H9 (cell line): ENCODE data around the gene TGDS. TPM values are rescaled to one million over a fixed set of nuclear protein-coding genes. Genes with fewer than 3 reads are reported as not detected.

ENCODE experiments used
- DNase-seq: peaks from one replicate; pipeline ENCODE4 v3.0.0-alpha.2; 2017
- H2AFZ ChIP-seq: one replicate; pipeline ENCODE4 v1.6.1; 2013; ENCODE audit warnings: mild to moderate bottlenecking, low read length, control low read depth, moderate library complexity
- H2AK5ac ChIP-seq: 2 replicates; pipeline ENCODE4 v1.6.1; 2013; ENCODE audit warnings: low read length, control low read depth, mixed read lengths; ENCODE audit not compliant: insufficient read length
- H2BK120ac ChIP-seq: one replicate; pipeline ENCODE4 v1.6.1; 2013; ENCODE audit warnings: low read depth, mild to moderate bottlenecking, low read length, control low read depth, inconsistent platforms; ENCODE audit not compliant: poor library complexity, severe bottlenecking
- H2BK12ac ChIP-seq: 2 replicates; pipeline ENCODE4 v1.6.1; 2013; ENCODE audit warnings: low read length, control low read depth, mixed read lengths, low read depth; ENCODE audit not compliant: insufficient read length
- H2BK15ac ChIP-seq: 2 replicates; pipeline ENCODE4 v1.6.1; 2013; ENCODE audit warnings: low read depth, low read length, control low read depth
- H2BK20ac ChIP-seq: one replicate; pipeline ENCODE4 v1.6.1; 2013; ENCODE audit warnings: low read depth, mild to moderate bottlenecking, low read length, control low read depth, inconsistent platforms; ENCODE audit not compliant: poor library complexity, severe bottlenecking
- H2BK5ac ChIP-seq: 2 replicates; pipeline ENCODE4 v1.6.1; 2013; ENCODE audit warnings: low read length, control low read depth, mixed read lengths; ENCODE audit not compliant: insufficient read length
- H3K14ac ChIP-seq: 2 replicates; pipeline ENCODE4 v1.6.1; 2013; ENCODE audit warnings: low read length, control low read depth; ENCODE audit not compliant: insufficient read depth
- H3K18ac ChIP-seq: 2 replicates; pipeline ENCODE4 v1.6.1; 2013; ENCODE audit warnings: low read depth, mild to moderate bottlenecking, mixed read lengths, low read length, control low read depth; ENCODE audit not compliant: insufficient read length
- H3K23ac ChIP-seq: 2 replicates; pipeline ENCODE4 v1.6.1; 2013; ENCODE audit warnings: low read length, control low read depth, mixed read lengths, low read depth; ENCODE audit not compliant: insufficient read length
- H3K23me2 ChIP-seq: 2 replicates; pipeline ENCODE4 v1.6.1; 2013; ENCODE audit warnings: low read depth, mild to moderate bottlenecking, mixed read lengths, low read length, control low read depth; ENCODE audit not compliant: insufficient read length, poor library complexity, severe bottlenecking
- H3K27ac ChIP-seq: 2 replicates; pipeline ENCODE4 v1.5.1; 2013; ENCODE audit warnings: low read length, control low read depth, mixed read lengths, low read depth; ENCODE audit not compliant: insufficient read length
- H3K27me3 ChIP-seq: 2 replicates; pipeline ENCODE4 v1.6.1; 2013; ENCODE audit warnings: low read length, control low read depth, inconsistent platforms; ENCODE audit not compliant: insufficient read depth
- H3K4ac ChIP-seq: 2 replicates; pipeline ENCODE4 v1.6.1; 2013; ENCODE audit warnings: low read depth, mild to moderate bottlenecking, control low read depth, inconsistent platforms, low read length, moderate library complexity
- H3K4me1 ChIP-seq: 2 replicates; pipeline ENCODE4 v1.6.1; 2013; ENCODE audit warnings: low read length, control low read depth, inconsistent platforms; ENCODE audit not compliant: insufficient read depth
- H3K4me2 ChIP-seq: 2 replicates; pipeline ENCODE4 v1.6.1; 2013; ENCODE audit warnings: low read length, control low read depth, mixed read lengths; ENCODE audit not compliant: insufficient read length, insufficient read depth
- H3K56ac ChIP-seq: 2 replicates; pipeline ENCODE4 v1.6.1; 2013; ENCODE audit warnings: low read depth, mild to moderate bottlenecking, mixed read lengths, low read length, control low read depth; ENCODE audit not compliant: insufficient read length
- H3K79me1 ChIP-seq: 2 replicates; pipeline ENCODE4 v1.6.1; 2013; ENCODE audit warnings: low read depth, mild to moderate bottlenecking, moderate library complexity, low read length, control low read depth, inconsistent platforms; ENCODE audit not compliant: insufficient read depth, poor library complexity, severe bottlenecking
- H3K79me2 ChIP-seq: 2 replicates; pipeline ENCODE4 v1.6.1; 2013; ENCODE audit warnings: low read length, control low read depth, inconsistent platforms; ENCODE audit not compliant: insufficient read depth
- H3K9ac ChIP-seq: 2 replicates; pipeline ENCODE4 v1.6.1; 2013; ENCODE audit warnings: low read length, control low read depth, mixed read lengths; ENCODE audit not compliant: insufficient read length; ENCODE audit errors: extremely low read depth
- H3K9me3 ChIP-seq: one replicate; pipeline ENCODE4 v1.6.1; 2013; ENCODE audit warnings: low read depth, low read length, inconsistent platforms; ENCODE audit not compliant: control insufficient read depth
- H3T11ph ChIP-seq: one replicate; pipeline ENCODE4 v1.6.1; 2013; ENCODE audit warnings: mild to moderate bottlenecking, low read length, control low read depth, inconsistent platforms
- H4K20me1 ChIP-seq: one replicate; pipeline ENCODE4 v1.6.1; 2013; ENCODE audit not compliant: control insufficient read depth, insufficient read length, insufficient read depth
- H4K5ac ChIP-seq: 2 replicates; pipeline ENCODE4 v1.6.1; 2013; ENCODE audit warnings: low read depth, mild to moderate bottlenecking, mixed read lengths, low read length, control low read depth; ENCODE audit not compliant: insufficient read length
- H4K8ac ChIP-seq: replicated peaks from 2 replicates; pipeline ENCODE4 v1.6.1; 2013; ENCODE audit warnings: low read length, control low read depth, mixed read lengths, low read depth; ENCODE audit not compliant: insufficient read length
- H4K91ac ChIP-seq: 2 replicates; pipeline ENCODE4 v1.6.1; 2013; ENCODE audit warnings: low read depth, mild to moderate bottlenecking, moderate library complexity, mixed read lengths, low read length, control low read depth; ENCODE audit not compliant: insufficient read length
- H3K27ac Mint-ChIP-seq, 3 experiments: 2 replicates in 2 of 3; 3 replicates in 1 of 3; pipeline ENCODE4 v1.8.0; 2020 to 2021; ENCODE audit warnings: mixed read lengths in 3 of 3, mild to moderate bottlenecking in 1 of 3, moderate library complexity in 1 of 3
- H3K27me3 Mint-ChIP-seq: 2 replicates; pipeline ENCODE4 v1.8.0; 2021; ENCODE audit warnings: low read depth, mild to moderate bottlenecking, moderate library complexity, mixed read lengths
- H3K36me3 Mint-ChIP-seq, 3 experiments: 2 replicates in 2 of 3; 3 replicates in 1 of 3; pipeline ENCODE4 v1.8.0; 2020 to 2021; ENCODE audit warnings: low read depth in 3 of 3, mixed read lengths in 3 of 3; ENCODE audit not compliant: insufficient read depth in 1 of 3
- H3K4me1 Mint-ChIP-seq, 2 experiments: 2 replicates each; pipeline ENCODE4 v1.8.0; 2020; ENCODE audit warnings: mixed read lengths in 2 of 2
- H3K4me3 Mint-ChIP-seq, 2 experiments: 2 replicates in 1 of 2; 3 replicates in 1 of 2; pipeline ENCODE4 v1.8.0; 2020 to 2021; ENCODE audit warnings: mild to moderate bottlenecking in 2 of 2, mixed read lengths in 2 of 2, moderate library complexity in 1 of 2
- H3K9me3 Mint-ChIP-seq, 2 experiments: 2 replicates in 1 of 2; 3 replicates in 1 of 2; pipeline ENCODE4 v1.8.0; 2020; ENCODE audit warnings: mild to moderate bottlenecking in 2 of 2, mixed read lengths in 2 of 2, moderate library complexity in 1 of 2
- CTCF ChIP-seq: fragments of 200-600 bp; sonication (generic); conservative IDR thresholded peaks from 3 replicates; pipeline ENCODE4 v1.8.0; 2021; ENCODE audit warnings: antibody characterized with exemption, mild to moderate bottlenecking
- WGBS: extraction: QIAGEN DNeasy Blood & Tissue Kit; methylation state at CpG from one replicate; pipeline ENCODE4 v1.1.7; 2013; ENCODE audit warnings: missing lambda C conversion rate, low lambda C conversion rate, mixed read lengths; ENCODE audit not compliant: insufficient read length; ENCODE audit errors: extremely low coverage; 5-methylcytosine and 5-hydroxymethylcytosine counted together
- total RNA-seq: library from RNA; stranded (reverse); gene quantifications from 2 replicates; pipeline ENCODE4 v1.2.1, GENCODE V29; 2021

Gene TGDS
- total RNA-seq, 1 experiment from 2014 or later, result 13.9 TPM

- Histone ChIP-seq H2BK120ac (no peak overlapping the region), H3K23me2 (no peaks in the 10 kb centered on the region), H4K91ac (no peak overlapping the region), H3K79me2 (no peaks in the 10 kb centered on the region), H3T11ph (no peak overlapping the region), H2BK20ac (no peak overlapping the region), H3K9me3 (no peaks in the 10 kb centered on the region), H2BK5ac (no peak overlapping the region), H3K27me3 (no peaks in the 10 kb centered on the region), H3K9ac (no peak overlapping the region), H4K20me1 (no peaks in the 10 kb centered on the region), H2AK5ac (no peak overlapping the region), H3K4ac (no peak overlapping the region), H3K23ac (no peak overlapping the region), H4K5ac (no peak overlapping the region), H4K8ac (no peak overlapping the region), H3K4me1 (no peaks in the 10 kb centered on the region), H3K14ac (no peak overlapping the region), H3K4me2 (no peak overlapping the region), H2AFZ (no peak overlapping the region), H3K79me1 (no peaks in the 10 kb centered on the region), H3K18ac (no peak overlapping the region), H3K56ac (no peak overlapping the region), H2BK15ac (no peak overlapping the region), H3K27ac (no peak overlapping the region), H2BK12ac (no peak overlapping the region)
- 0 out of 4 replicates have a peak, but pooled peaks cover 0 to 2% of the 10 kb centered on the region in 2 experiments for H3K4me1 Mint-ChIP-seq
- peaks cover 15 to 44% (median 41%) of the 10 kb centered on the region in 3 experiments; a peak in 6 of 7 replicates for H3K36me3 Mint-ChIP-seq
- no peak for DNase-seq
- TF ChIP-seq CTCF, result no peak
- H3K27ac Mint-ChIP-seq, result no peak overlapping the region
- no peaks in the 10 kb centered on the region for H3K9me3 Mint-ChIP-seq
- no peaks in the 10 kb centered on the region for H3K27me3 Mint-ChIP-seq
- WGBS, result no CpG with 5 or more reads among the region's 4 CpGs
- H3K4me3 Mint-ChIP-seq, result no peak overlapping the region
Measured at GRCh38 chr13:94623316-94623715, 27.4 kb upstream of the TGDS start.
